ENCODE results near the gene CCDC38.
"Not testable (repeated sequence)": the region's sequence is repeated elsewhere in the genome, so short reads cannot be mapped to it uniquely, and the experiment has no call there.

The CCDC38 gene

GRCh38 chr12:95942524-95943329 is at the start of gene CCDC38:
CCDC38 (minus strand) TSS chr12:95942614; CDS start chr12:95936509, 6,105 bp downstream.
- DNase-seq (ENCODE audit: insufficient read length, low spot score): peak; percentile 94
- peak; percentile 85 for FAIRE-seq

- FAIRE-seq: no peak
- DNase-seq (ENCODE audit: insufficient read length, low spot score): no peak
Observed at GRCh38 chr12:95990136-95990535, 47.7 kb upstream of the CCDC38 start.

DNA sequence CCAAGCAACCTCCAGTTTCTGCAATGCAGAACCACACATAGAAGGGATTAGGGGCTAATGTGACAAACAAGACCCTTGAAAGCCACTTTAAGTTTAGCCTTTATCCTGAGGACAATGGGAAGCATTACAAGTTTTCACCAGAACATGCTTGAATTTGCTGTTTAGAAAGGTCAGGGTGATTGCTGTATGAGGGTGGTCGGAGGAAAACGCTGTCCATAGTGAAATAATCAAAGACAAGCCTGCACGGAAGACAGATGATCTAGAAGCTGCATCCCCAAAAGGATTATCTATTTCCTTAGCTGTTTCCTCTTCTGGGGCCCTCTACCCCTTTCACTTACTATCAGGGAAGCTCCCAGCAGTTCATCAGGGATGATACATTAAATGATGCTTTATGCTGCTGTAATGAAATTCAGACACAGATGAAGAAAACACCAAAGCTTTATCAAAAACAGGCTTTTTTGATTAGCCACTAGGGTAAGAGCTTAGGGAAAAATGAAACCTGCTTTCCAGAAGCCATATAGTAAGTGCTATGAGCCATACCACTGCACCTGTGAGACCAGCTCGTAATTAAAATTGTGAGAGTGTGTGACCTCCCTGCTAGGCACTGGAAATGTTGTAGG is 47.2 kb upstream of the CCDC38 start:
- DNase-seq (ENCODE audit: insufficient read length, low spot score) (no peak), FAIRE-seq (no peak)

DNA sequence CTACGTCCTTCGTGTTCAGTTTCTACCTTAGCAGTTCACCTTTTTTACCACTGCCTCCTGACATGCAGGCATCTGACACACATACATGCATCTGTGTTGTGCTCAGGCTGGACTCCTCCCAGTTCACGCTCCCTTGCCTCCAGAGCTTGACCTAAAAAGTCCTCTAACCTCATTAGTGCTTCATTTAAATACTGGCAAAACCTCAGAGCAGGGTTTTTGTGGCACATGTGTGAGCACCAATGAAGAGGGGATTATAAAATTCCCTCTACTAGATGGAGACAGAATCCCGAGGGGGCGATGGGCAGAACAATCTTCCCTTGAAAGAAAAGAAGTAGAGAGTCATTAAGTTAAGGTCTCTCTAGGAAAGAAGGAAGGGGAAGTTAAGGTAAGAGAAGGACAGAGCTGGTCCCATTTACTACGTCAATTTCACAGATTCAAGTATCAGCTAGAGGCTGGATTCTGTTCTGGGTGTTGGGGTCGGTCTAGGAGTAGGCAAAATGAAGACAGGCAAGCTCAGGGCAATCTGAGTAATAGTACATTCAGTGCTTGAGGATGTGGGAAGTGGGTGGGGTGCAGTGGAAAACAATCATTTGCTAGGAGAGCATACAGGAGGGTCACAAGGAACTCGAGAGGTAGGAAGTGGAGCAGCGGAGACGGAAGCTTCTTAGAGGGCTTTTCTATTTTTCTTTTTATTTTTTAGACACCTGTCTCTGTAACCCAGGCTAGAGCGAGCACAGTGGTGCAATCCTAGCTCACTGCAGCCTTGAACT is 46.3 kb upstream of the CCDC38 start:
- FAIRE-seq (no peak), DNase-seq (ENCODE audit: insufficient read length, low spot score) (no peak)

GRCh38 chr12:95986635-95987570 is 44.5 kb upstream of the CCDC38 start:
- DNase-seq (ENCODE audit: insufficient read length, low spot score) (no peak), FAIRE-seq (no peak)

DNA sequence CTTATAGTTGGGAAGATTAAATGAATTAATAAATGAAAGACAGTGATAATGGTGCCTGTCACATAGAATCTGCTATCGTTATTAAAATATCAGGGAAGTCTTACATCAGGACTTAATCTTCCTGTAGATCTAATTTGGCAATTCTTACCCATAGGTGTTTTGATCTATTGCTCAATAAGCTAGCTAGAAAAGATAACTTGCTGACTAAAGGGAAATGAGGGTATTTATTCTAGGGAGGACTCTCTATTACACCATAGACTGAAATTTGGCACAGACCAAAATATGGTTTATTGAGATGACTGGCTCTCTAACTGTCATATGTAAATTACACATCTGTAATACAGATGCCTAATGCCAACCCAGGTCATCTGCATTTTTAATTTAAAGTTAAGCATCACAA is 42.3 kb upstream of the CCDC38 start:
- FAIRE-seq: no peak

GRCh38 chr12:95982602-95983001 is 40.2 kb upstream of the CCDC38 start:
- FAIRE-seq (no peak), DNase-seq (ENCODE audit: insufficient read length, low spot score) (no peak)

More for the DNA sequence above, 42.3 kb upstream of the CCDC38 start:
- DNase-seq (ENCODE audit: insufficient read length, low spot score): no peak

- FAIRE-seq (no peak), DNase-seq (ENCODE audit: insufficient read length, low spot score) (no peak)
Observed at GRCh38 chr12:95980437-95980836, 38.0 kb upstream of the CCDC38 start.

DNA sequence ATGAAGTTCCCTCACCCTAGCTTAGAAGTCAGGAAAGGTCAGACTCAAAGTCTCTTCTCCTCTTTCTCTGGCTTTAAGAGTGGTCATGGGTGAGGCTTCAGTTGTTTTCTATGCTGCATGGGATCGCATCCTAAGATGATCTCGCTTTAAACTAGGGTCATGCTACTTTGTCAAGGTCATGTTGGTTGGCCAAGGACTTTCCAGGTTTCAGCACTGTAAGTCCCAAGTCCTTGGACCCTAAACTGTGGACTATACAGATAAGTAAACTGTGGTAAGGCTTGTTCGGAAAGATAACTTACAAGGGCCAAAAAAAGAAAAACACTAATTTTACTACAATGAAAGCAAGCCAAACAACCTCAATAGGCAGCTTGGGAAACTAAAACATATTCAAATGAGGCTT is 36.4 kb upstream of the CCDC38 start:
- no peak for DNase-seq (ENCODE audit: insufficient read length, low spot score)

GRCh38 chr12:95978351-95978750 is 35.9 kb upstream of the CCDC38 start:
- DNase-seq (ENCODE audit: insufficient read length, low spot score) (no peak), FAIRE-seq (no peak)

More for the DNA sequence above, 36.4 kb upstream of the CCDC38 start:
- no peak for FAIRE-seq

DNA sequence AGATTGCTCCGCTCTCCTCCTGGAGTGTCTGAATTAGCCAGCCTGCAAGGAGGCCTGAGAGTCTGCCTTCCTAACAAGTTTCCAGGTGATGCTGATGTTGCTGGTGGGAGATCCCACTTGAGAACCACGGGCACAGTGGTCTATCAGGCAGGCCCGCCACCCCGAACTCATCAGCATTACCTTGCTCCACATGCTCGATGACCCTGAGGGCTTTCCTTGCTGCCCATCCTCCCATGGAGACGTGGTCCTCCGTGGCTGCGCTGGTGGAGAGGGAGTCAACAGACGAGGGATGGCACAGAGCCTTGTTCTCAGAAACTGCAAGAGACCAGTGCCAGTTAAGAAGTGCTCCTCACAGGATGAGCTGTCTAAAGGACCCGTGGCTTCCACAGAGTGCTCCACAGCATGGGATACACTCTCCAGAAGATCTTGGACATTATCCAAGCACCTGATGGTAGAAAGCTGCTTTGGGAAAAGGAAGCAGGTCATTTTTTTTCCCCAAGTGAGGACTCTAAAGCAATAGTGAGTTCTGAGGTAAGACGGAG is 35.4 kb upstream of the CCDC38 start:
- no peak for DNase-seq (ENCODE audit: insufficient read length, low spot score)
- FAIRE-seq: no peak

- no peak for FAIRE-seq
Observed at GRCh38 chr12:95976416-95976832, 34.0 kb upstream of the CCDC38 start.

DNA sequence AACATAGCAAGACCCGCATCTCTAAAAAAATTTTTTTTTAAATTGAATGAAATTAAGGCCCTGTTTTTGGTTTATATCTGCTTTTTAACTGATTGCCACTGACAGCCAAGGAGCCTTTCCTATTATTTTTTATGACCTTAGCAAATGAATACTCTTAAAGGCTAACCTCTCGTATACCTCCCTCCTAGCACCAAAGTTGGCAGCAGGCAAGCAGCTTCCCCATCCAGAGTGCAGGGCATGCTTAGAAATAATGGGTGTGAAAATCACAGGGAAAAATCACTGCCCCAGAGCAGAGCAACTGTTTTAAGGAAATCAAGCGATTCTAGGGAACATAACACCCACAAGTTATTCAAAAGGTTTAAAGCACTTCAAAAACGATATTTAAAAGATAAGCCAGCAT is 33.1 kb upstream of the CCDC38 start:
- DNase-seq (ENCODE audit: insufficient read length, low spot score) (no peak), FAIRE-seq (no peak)

More at GRCh38 chr12:95976416-95976832, 34.0 kb upstream of the CCDC38 start:
- DNase-seq (ENCODE audit: insufficient read length, low spot score): peak; percentile 18

DNA sequence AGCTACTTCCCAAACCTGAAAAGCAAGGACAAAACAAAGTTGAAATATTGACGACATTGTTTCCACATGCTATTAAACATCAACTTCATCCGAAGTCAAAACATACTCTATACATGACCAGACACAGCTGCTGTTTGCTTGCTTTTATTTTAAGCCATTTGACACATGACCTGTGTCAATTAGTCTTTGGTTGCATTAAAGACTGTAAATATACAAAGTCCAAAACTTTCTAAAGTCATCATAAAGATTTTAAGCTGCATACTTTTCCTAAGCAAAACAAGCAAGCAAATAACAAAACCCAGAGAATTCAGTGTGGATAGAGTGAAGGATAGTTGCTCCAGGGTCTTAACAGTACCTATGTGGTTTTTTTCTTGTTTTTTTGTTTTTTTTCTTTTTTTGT is 31.9 kb upstream of the CCDC38 start:
- FAIRE-seq: no peak

DNA sequence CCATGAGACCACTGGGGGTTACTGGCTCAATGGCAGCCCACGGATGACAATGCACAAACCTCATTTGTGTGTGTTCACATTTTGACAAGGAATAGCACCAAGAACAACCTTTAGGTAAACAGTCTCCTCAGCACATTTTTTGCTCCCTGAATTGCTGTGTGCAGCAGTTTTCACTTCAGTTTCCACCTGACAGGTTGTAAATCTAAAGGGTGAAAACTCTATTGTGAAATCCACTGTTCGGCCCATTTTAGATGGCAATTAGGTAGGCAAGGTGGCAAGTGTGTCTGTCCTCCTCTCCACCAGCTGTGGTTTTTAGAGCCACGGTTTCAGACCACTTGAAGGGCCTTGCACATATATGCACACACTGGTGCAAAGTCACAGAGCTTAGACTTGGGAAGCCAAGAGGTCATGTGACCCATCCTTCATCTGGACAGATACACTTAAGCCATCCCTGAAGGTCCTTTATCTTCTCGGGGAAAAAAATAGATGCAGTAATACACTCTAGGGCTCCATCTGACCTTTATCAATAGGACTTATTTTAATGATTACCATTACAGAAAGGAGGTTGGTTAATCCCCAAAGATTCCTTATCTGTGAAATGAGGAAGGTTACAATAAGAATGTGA is 30.5 kb upstream of the CCDC38 start:
- DNase-seq (ENCODE audit: insufficient read length, low spot score): no peak
- FAIRE-seq: no peak

More for the DNA sequence above, 31.9 kb upstream of the CCDC38 start:
- DNase-seq (ENCODE audit: insufficient read length, low spot score): no peak

- FAIRE-seq: no peak
- DNase-seq (ENCODE audit: insufficient read length, low spot score): no peak
Observed at GRCh38 chr12:95970905-95971304, 28.5 kb upstream of the CCDC38 start.

DNA sequence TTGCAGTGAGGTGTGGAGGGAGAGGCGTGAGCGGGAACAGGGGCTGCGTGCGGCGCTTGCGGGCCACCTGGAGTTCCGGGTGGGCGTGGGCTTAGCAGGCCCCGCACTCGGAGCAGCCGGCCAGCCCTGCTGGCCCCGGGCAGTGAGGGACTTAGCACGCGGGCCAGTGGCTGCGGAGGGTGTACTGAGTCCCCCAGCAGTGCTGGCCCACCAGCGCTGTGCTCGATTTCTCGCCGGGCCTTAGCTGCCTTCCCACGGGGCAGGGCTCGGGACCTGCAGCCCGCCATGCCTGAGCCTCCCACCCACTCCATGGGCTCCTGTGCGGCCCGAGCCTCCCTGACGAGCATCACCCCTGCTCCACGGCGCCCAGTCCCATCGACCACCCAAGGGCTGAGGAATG is 26.7 kb upstream of the CCDC38 start:
- not testable (repeated sequence) for DNase-seq (ENCODE audit: insufficient read length, low spot score); FAIRE-seq

GRCh38 chr12:95967301-95967700 is 24.9 kb upstream of the CCDC38 start:
- DNase-seq (ENCODE audit: insufficient read length, low spot score) (no peak), FAIRE-seq (no peak)

- DNase-seq (ENCODE audit: insufficient read length, low spot score) (no peak), FAIRE-seq (no peak)
Observed at GRCh38 chr12:95966287-95966870, 24.0 kb upstream of the CCDC38 start.
